Measurements from ENCODE around the gene LAPTM5.

DNA sequence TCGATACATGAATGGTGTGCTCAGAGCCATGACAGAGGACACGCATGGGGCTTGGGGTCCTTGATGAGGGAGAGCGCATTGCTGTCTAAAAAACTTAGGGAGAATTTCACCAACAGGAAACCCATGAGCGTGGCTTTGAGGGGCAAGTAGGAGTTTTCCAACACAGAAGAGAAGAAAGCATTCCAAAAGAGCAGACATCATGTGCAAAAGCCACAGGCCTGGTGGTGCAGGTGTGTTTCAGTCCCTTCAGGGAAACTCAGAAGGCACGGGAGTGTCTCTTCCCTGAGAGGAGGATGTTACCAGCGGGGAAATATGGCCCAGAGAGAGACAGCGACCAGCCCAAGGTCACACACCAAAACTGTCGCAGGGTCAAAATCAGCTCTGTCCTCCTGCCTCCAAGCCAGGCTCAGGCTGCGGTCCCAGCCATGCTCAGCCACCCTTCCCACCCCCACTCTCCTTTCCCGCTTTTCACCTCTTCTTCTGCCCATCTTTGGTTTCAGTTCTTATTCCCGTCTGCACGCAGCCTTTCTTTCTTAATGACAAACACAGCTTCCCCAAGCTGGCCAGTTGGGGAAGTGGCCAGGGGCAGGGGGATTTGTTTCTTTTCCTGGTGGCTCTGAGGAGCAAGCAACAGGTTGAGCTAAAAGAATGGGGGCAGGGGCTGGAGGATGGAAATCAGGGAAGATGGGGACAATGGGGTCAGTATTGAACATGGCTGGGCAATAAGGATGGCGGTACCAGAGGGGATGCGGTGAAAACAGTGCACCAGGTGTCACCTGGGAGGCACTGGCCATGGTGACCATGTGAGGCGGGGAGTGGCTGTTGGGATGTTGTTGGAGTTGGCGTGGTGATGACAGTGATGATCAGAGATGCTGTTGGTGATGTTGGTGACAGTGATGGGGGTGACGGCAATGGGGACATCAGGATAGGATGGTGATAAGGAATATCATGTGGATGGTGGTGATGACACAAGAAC is 10.3 kb downstream of the LAPTM5 start:
- TF ChIP-seq, protein P1, sequence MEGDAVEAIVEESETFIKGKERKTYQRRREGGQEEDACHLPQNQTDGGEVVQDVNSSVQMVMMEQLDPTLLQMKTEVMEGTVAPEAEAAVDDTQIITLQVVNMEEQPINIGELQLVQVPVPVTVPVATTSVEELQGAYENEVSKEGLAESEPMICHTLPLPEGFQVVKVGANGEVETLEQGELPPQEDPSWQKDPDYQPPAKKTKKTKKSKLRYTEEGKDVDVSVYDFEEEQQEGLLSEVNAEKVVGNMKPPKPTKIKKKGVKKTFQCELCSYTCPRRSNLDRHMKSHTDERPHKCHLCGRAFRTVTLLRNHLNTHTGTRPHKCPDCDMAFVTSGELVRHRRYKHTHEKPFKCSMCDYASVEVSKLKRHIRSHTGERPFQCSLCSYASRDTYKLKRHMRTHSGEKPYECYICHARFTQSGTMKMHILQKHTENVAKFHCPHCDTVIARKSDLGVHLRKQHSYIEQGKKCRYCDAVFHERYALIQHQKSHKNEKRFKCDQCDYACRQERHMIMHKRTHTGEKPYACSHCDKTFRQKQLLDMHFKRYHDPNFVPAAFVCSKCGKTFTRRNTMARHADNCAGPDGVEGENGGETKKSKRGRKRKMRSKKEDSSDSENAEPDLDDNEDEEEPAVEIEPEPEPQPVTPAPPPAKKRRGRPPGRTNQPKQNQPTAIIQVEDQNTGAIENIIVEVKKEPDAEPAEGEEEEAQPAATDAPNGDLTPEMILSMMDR (IDR thresholded peaks at IDR 0.05), result no peak
- TF ChIP-seq EZH2 (IDR thresholded peaks at IDR 0.05; ENCODE audit: borderline replicate concordance, insufficient read depth, low read depth, low read length, poor library complexity, severe bottlenecking), result no peak

Measured in B cell (primary cell).